BJ (cell line): ENCODE data around the gene SEMA4B. TPM values are rescaled to one million over a fixed set of nuclear protein-coding genes. Genes with fewer than 3 reads are reported as not detected.

Experiments
- CTCF ChIA-PET: fragments of 350-600 bp; formaldehyde crosslinking; extraction: SDS; loops from one replicate; lab custom pipeline; 2021; ENCODE audit warnings: antibody characterized with exemption, inconsistent platforms; lab: Yijun Ruan, JAX
- POLR2A ChIA-PET: fragments of 300-600 bp; sonication (Branson Sonifier 250); formaldehyde crosslinking; extraction: SDS; loops from one replicate; lab custom pipeline; 2021; ENCODE audit warnings: antibody characterized with exemption; lab: Charles Lee
- DNase-seq: peaks from one replicate; pipeline ENCODE4 v3.0.0-alpha.2; 2011; ENCODE audit warnings: low read depth
- H3K27me3 ChIP-seq: 2 replicates; pipeline ENCODE4 v1.6.0; 2011; ENCODE audit warnings: low read length; ENCODE audit not compliant: control insufficient read depth, insufficient read depth
- H3K36me3 ChIP-seq: 2 replicates; pipeline ENCODE4 v1.5.1; 2011; ENCODE audit warnings: low read length; ENCODE audit not compliant: control insufficient read depth, insufficient read depth
- H3K4me3 ChIP-seq: 2 replicates; pipeline ENCODE4 v1.5.1; 2011; ENCODE audit warnings: low read depth, mild to moderate bottlenecking, control low read depth, low read length
- polyA plus RNA-seq: library from polyadenylated mRNA; depleted of rRNA; stranded (reverse); fragments of >200 nt; gene quantifications from 2 replicates; pipeline ENCODE4 v1.2.3, GENCODE V29; 2011
- TF ChIP-seq, protein P1 (sequence below): IDR thresholded peaks from 2 replicates; pipeline ENCODE4 v1.5.1; 2011; ENCODE audit warnings: low read depth, mild to moderate bottlenecking, control low read depth, inconsistent platforms, low read length, moderate library complexity; ENCODE audit not compliant: insufficient read depth

The SEMA4B gene
- polyA plus RNA-seq, 1 experiment, result 17.5 TPM

DNA sequence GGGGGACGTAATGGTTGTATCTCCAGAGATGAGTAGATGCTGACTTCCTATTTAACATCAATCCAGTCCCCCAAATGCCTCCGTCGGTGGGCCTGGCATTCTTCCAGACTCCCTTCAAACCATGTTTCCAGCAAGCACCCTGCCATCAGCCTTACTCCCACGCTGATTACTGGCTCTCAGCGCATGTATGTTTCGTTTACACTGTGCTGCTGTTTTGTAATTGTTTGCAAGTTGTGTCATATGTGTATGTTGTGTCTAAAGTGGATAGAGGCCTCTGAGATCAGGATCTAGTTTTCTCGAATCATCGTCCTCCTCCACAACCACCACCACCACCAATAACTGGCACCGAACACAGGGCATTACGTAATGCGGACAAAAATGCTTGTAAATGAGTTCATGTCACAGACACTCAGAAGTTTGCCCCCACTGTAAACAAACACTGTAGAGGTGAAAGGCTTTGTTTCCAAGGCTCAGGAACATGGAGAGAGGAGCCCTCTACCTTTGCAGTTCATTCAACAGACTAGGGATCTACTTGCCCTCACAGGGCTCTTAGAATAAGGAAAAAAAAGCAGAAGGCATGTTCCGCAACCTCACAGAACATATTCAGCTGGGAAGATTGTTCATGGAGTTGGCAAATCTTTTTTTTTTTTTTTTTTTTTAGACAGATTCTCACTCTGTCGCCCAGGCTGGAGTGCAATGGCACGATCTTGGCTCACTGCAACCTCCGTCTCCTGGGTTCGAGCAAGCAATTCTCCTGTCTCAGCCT lies 46.1 kb upstream of the SEMA4B start:
- no peaks in the 10 kb centered on the region for H3K36me3 ChIP-seq

DNA sequence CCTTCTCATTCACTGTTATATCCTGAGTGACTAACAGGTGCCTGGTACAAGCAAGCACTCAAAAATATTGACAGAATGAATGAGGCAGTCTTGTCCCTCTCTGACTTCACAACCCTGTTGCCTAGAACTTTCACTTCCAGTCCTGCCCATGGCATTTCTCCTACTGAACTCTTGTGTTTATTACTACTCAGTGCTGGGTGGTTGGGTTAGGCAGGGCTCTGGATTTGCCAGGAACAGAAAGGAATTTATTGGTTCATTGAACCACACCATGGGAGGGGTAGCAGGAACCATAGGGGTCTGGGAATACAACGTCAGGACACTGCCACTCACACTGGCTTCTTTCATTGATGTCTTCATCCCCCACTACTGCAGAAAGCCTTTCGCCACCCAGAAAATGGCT lies 41.9 kb upstream of the SEMA4B start:
- TF ChIP-seq, protein P1, sequence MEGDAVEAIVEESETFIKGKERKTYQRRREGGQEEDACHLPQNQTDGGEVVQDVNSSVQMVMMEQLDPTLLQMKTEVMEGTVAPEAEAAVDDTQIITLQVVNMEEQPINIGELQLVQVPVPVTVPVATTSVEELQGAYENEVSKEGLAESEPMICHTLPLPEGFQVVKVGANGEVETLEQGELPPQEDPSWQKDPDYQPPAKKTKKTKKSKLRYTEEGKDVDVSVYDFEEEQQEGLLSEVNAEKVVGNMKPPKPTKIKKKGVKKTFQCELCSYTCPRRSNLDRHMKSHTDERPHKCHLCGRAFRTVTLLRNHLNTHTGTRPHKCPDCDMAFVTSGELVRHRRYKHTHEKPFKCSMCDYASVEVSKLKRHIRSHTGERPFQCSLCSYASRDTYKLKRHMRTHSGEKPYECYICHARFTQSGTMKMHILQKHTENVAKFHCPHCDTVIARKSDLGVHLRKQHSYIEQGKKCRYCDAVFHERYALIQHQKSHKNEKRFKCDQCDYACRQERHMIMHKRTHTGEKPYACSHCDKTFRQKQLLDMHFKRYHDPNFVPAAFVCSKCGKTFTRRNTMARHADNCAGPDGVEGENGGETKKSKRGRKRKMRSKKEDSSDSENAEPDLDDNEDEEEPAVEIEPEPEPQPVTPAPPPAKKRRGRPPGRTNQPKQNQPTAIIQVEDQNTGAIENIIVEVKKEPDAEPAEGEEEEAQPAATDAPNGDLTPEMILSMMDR, result no peak

More for the DNA sequence above, 46.1 kb upstream of the SEMA4B start:
- H3K27me3 ChIP-seq, result no peaks in the 10 kb centered on the region
- ChIA-PET CTCF (interaction anchor here (2.5 kb wide), 1 partner anchor 66 kb away, joined by 13 read pairs; no protein-coding TSS in a partner anchor), POLR2A (no interaction called here)
- DNase-seq, result peak; percentile 79
- TF ChIP-seq, protein P1, result no peak
- H3K4me3 ChIP-seq, result no peak overlapping the region

DNA sequence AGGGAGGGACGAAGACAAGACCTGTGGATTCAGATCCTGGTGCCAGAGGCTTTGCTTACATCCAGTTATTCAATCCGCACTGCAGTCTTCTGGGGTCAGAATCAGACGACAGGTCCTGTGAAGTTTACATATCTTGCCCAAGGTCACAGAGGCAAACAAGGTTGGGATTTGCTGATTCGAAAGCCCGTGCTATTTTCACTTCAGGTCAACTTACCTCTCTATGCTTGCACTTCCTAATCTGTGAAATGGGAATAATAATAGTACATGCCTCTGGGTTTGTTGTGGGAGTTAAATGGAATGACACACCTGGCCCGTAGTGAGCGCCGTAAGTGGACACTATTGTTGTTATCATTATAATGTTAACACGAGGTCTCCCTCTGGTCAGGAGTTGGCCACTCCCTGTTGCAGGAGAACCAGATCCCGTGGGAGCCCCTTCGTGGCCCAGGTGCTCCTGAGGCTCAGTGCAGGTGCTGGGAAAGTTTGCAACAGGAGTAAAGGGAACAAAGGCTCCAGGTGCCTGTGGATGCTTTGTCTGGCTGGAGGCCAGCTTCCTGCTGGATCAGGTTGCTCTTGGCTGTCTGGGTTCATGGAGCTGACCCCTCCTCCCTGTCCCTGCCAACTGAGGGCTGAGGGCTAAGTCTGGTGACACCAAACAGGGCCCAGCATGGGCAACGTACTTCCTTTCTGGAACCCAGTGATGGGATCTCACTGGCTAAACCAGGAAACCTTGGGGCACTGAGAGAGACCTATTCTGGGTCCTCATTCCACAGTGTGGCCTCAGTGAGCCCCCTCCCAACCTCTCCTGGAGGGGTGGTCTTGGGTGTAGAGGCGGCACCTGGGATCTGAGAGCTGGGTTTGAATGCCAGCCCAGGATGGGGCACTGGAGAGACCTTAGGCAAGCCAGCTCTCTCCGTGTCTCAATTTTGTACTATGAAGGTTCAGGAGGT lies 40.1 kb upstream of the SEMA4B start:
- H3K4me3 ChIP-seq, result no peak overlapping the region
- ChIA-PET CTCF (interaction anchor here (6.9 kb wide), 1 partner anchor 58 kb away, joined by 43 read pairs; no protein-coding TSS in a partner anchor), POLR2A (no interaction called here)
- H3K36me3 ChIP-seq, result no peaks in the 10 kb centered on the region
- no peak for DNase-seq
- TF ChIP-seq, protein P1, result no peak
- no peaks in the 10 kb centered on the region for H3K27me3 ChIP-seq

More for the DNA sequence above, 41.9 kb upstream of the SEMA4B start:
- H3K4me3 ChIP-seq, result no peak overlapping the region
- ChIA-PET POLR2A (interaction anchor here (0.7 kb wide), 1 partner anchor 248 kb away, joined by 4 read pairs; no protein-coding TSS in a partner anchor), CTCF (interaction anchor here (0.6 to 0.8 kb wide), 2 partner anchors 24 to 55 kb away, joined by 4 read pairs; no protein-coding TSS in a partner anchor)
- H3K27me3 ChIP-seq, result no peaks in the 10 kb centered on the region
- no peak for DNase-seq
- H3K36me3 ChIP-seq, result no peaks in the 10 kb centered on the region

- TF ChIP-seq, protein P1, result no peak
- Histone ChIP-seq H3K4me3 (no peak overlapping the region), H3K36me3 (no peaks in the 10 kb centered on the region), H3K27me3 (no peaks in the 10 kb centered on the region)
- CTCF ChIA-PET, result interaction anchor here (6.9 kb wide), 1 partner anchor 57 kb away, joined by 43 read pairs; no protein-coding TSS in a partner anchor
- no peak for DNase-seq
- POLR2A ChIA-PET, result no interaction called here
Observed at GRCh38 chr15:90161950-90162361, 39.2 kb upstream of the SEMA4B start.
